Natural killer cell (primary cell): ENCODE measurements around the gene NFIB. TPM values are rescaled to one million over a fixed set of nuclear protein-coding genes. Genes with fewer than 3 reads are reported as not detected.

ENCODE experiments used
- ATAC-seq, 3 donors: fragments of 150-1000 bp in 2 of 3; fragments of 200-7000 bp in 1 of 3; cut with Tn5 transposase; 1 replicate in 1 of 3; 2 replicates in 2 of 3; pipeline ENCODE4 v1.10.0; 2021; ENCODE audit warnings: mild to moderate bottlenecking in 2 of 3, moderate library complexity in 2 of 3
- DNase-seq, 2 donors: peaks; one replicate each; pipeline versions ENCODE4 v3.0.0 to v3.0.0-alpha.2; 2013 to 2021; ENCODE audit warnings: mixed read lengths in 1 of 2
- H3K27ac ChIP-seq: one replicate; pipeline ENCODE4 v1.5.1; 2013; ENCODE audit warnings: mild to moderate bottlenecking, low read length
- H3K27me3 ChIP-seq: one replicate; pipeline ENCODE4 v1.6.1; 2013; ENCODE audit warnings: low read length; ENCODE audit not compliant: control insufficient read depth, insufficient read depth
- H3K36me3 ChIP-seq: one replicate; pipeline ENCODE4 v1.6.1; 2013; ENCODE audit warnings: low read length; ENCODE audit not compliant: control insufficient read depth, insufficient read depth
- H3K4me1 ChIP-seq: one replicate; pipeline ENCODE4 v1.6.1; 2013; ENCODE audit warnings: low read length; ENCODE audit not compliant: control insufficient read depth, insufficient read depth
- H3K4me3 ChIP-seq: one replicate; pipeline ENCODE4 v1.5.1; 2013; ENCODE audit warnings: low read length
- H3K9me3 ChIP-seq: one replicate; pipeline ENCODE4 v1.6.1; 2013; ENCODE audit warnings: low read length; ENCODE audit not compliant: control insufficient read depth, insufficient read depth
- H3K27ac Mint-ChIP-seq, 2 donors: one replicate each; pipeline ENCODE4 v1.8.0; 2022; ENCODE audit warnings: mild to moderate bottlenecking in 2 of 2, mixed read lengths in 2 of 2, moderate library complexity in 1 of 2
- H3K27me3 Mint-ChIP-seq, 2 donors: one replicate each; pipeline ENCODE4 v1.8.0; 2022; ENCODE audit warnings: low read depth in 2 of 2, mixed read lengths in 2 of 2
- H3K36me3 Mint-ChIP-seq: one replicate; pipeline ENCODE4 v1.8.0; 2022; ENCODE audit warnings: mixed read lengths
- H3K4me1 Mint-ChIP-seq, 2 donors: one replicate each; pipeline ENCODE4 v1.8.0; 2022; ENCODE audit warnings: mixed read lengths in 2 of 2
- H3K4me3 Mint-ChIP-seq: one replicate; pipeline ENCODE4 v1.8.0; 2022; ENCODE audit warnings: mild to moderate bottlenecking, moderate library complexity, mixed read lengths
- H3K9me3 Mint-ChIP-seq, 2 donors: one replicate each; pipeline ENCODE4 v1.8.0; 2022; ENCODE audit warnings: mixed read lengths in 2 of 2
- WGBS: methylation state at CpG from one replicate; pipeline ENCODE4 v1.1.7; 2013; ENCODE audit warnings: missing lambda C conversion rate; ENCODE audit not compliant: insufficient coverage; 5-methylcytosine and 5-hydroxymethylcytosine counted together
- intact Hi-C: fragments of 100-400 bp; cut with micrococcal nuclease; formaldehyde crosslinking; loops from one replicate; pipeline ENCODE4 v1.14.2; 2022
- total RNA-seq, 4 donors: library from RNA; stranded (reverse); fragments of 120-200 nt in 1 of 4; gene quantifications; one replicate each; pipeline versions ENCODE4 v1.2.3 to v1.2.4, GENCODE V29; 2013 to 2022
- TF ChIP-seq, protein P1 (sequence below): fragments of 200-600 bp; IDR thresholded peaks from one replicate; pipeline ENCODE4 v1.8.0; 2022; ENCODE audit warnings: antibody characterized with exemption

Gene NFIB
- total RNA-seq, 3 donors from 2014 or later (not counting 1 experiment from before 2014, with no cell fraction given): 0.20 to 0.21 TPM; not detected in 1

DNA sequence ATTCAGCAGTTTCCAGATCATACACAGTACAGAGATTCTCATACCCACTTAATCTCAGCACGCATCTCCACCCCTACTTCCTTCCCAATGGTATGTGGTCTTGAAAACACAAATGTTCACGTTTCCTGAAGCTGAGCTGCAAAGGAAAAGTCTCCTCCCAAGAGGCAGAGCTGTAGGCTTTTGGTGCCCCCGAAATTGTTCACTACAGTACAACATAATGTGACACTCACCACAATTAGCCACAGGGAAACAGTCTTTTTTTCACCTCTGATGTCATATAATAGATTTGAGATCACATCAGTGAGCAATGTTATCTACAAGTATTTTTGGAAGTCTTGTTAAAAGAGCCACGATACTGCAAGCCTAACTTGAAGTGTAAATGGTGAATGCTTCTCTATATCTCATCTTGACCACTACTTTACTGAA is 40.2 kb downstream of the NFIB start:
- ATAC-seq (no peak), DNase-seq (no peak)
- Mint-ChIP-seq H3K27ac (no peak overlapping the region), H3K4me1 (no peaks in the 10 kb centered on the region), H3K27me3 (peaks cover 4 to 15% of the 10 kb centered on the region in 2 donors), H3K9me3 (peaks cover 0 to 2% of the 10 kb centered on the region in 2 donors), H3K4me3 (no peak overlapping the region), H3K36me3 (no peaks in the 10 kb centered on the region)
- no peaks in the 10 kb centered on the region for H3K9me3 ChIP-seq
- no peaks in the 10 kb centered on the region for H3K36me3 ChIP-seq
- WGBS: 3% methylated on average over 4 of the region's 4 CpGs
- H3K4me1 ChIP-seq: no peaks in the 10 kb centered on the region
- TF ChIP-seq, protein P1, sequence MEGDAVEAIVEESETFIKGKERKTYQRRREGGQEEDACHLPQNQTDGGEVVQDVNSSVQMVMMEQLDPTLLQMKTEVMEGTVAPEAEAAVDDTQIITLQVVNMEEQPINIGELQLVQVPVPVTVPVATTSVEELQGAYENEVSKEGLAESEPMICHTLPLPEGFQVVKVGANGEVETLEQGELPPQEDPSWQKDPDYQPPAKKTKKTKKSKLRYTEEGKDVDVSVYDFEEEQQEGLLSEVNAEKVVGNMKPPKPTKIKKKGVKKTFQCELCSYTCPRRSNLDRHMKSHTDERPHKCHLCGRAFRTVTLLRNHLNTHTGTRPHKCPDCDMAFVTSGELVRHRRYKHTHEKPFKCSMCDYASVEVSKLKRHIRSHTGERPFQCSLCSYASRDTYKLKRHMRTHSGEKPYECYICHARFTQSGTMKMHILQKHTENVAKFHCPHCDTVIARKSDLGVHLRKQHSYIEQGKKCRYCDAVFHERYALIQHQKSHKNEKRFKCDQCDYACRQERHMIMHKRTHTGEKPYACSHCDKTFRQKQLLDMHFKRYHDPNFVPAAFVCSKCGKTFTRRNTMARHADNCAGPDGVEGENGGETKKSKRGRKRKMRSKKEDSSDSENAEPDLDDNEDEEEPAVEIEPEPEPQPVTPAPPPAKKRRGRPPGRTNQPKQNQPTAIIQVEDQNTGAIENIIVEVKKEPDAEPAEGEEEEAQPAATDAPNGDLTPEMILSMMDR: no peak
- H3K4me3 ChIP-seq: no peak overlapping the region
- H3K27ac ChIP-seq: no peak overlapping the region
- H3K27me3 ChIP-seq: no peaks in the 10 kb centered on the region
- intact Hi-C loops: no loop called here

DNA sequence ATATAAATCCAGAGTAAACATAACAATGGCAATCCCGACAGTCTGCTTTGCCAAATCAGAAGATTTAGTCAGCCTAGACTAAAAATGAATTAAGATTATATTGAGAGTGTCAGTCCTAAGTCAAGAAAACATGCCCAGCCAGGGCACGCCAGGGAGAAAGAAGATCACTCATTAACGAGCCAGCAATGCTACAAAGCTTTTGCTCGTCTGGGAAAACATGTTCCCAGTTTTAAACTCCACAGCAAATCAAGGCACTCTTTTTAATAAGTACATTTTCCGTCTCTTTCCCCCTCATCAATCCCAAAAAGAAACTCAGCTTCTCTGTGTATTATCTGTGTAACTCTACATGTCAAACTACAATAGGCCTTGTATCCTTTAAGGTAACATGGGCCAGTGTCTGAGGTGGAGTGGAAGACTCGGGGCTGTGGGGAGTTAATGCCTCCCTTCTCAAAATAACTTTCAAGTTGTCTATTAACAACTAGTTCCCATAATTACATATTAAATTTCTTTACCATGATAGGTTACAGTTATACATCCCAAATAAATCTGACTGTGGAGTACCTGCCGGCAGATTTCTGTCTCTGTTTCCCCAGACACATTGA is 40.9 kb downstream of the NFIB start:
- Histone ChIP-seq H3K36me3 (no peaks in the 10 kb centered on the region), H3K4me1 (no peaks in the 10 kb centered on the region), H3K9me3 (no peaks in the 10 kb centered on the region), H3K27ac (no peak overlapping the region), H3K4me3 (no peak overlapping the region), H3K27me3 (no peaks in the 10 kb centered on the region)
- no peaks in the 10 kb centered on the region for H3K4me1 Mint-ChIP-seq
- no peaks in the 10 kb centered on the region for H3K36me3 Mint-ChIP-seq
- peaks cover 8 to 15% of the 10 kb centered on the region in 2 donors for H3K27me3 Mint-ChIP-seq
- TF ChIP-seq, protein P1: no peak
- WGBS: 68% methylated on average over 6 of the region's 7 CpGs
- intact Hi-C loops: no loop called here
- peaks cover 4 to 6% of the 10 kb centered on the region in 2 donors for H3K9me3 Mint-ChIP-seq
- no peak overlapping the region for H3K4me3 Mint-ChIP-seq
- no peak overlapping the region for H3K27ac Mint-ChIP-seq
- DNase-seq (no peak), ATAC-seq (no peak)

GRCh38 chr9:14271093-14271673 is 42.8 kb downstream of the NFIB start:
- Histone ChIP-seq H3K4me1 (no peaks in the 10 kb centered on the region), H3K4me3 (no peak overlapping the region), H3K27me3 (no peaks in the 10 kb centered on the region), H3K9me3 (no peaks in the 10 kb centered on the region), H3K36me3 (no peaks in the 10 kb centered on the region), H3K27ac (no peak overlapping the region)
- no peak overlapping the region for H3K27ac Mint-ChIP-seq
- DNase-seq (no peak), ATAC-seq (no peak)
- no peaks in the 10 kb centered on the region for H3K36me3 Mint-ChIP-seq
- H3K9me3 Mint-ChIP-seq: peaks cover 4 to 6% of the 10 kb centered on the region in 2 donors
- no peaks in the 10 kb centered on the region for H3K4me1 Mint-ChIP-seq
- no peak overlapping the region for H3K4me3 Mint-ChIP-seq
- intact Hi-C loops: no loop called here
- WGBS: 63% methylated on average over 7 of the region's 7 CpGs
- peaks cover 8 to 15% of the 10 kb centered on the region in 2 donors for H3K27me3 Mint-ChIP-seq
- TF ChIP-seq, protein P1: no peak
